GM21619 (cell line): ENCODE data around the gene CD44.

Experiments used
- ATAC-seq: cut with Tn5 transposase; IDR thresholded peaks from one replicate; pipeline ENCODE4 v1.9.1; 2021; ENCODE audit not compliant: unreplicated experiment

The CD44 gene

GRCh38 chr11:35136311-35136710, 2.7 kb upstream of the CD44 start:
- no peak for ATAC-seq

DNA sequence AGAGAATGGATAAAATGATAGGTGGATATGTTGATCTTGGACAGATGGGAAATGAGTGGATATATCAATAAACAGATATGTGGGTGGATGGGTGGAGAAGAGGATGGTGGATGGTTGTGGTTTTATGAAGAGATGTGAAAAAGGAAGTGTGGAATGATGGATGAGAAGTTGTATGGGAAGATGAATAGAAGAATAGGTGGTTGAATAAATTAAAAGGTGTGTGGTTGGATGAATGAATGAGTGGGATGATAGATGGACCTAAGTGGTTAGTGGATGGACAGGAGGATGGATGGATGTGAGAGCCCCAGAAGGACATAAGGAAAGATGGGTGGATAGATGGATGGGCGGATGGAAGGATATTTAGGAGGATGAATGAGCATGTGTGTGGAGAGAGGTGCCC, 913 bp upstream of the CD44 start:
- no peak for ATAC-seq

DNA sequence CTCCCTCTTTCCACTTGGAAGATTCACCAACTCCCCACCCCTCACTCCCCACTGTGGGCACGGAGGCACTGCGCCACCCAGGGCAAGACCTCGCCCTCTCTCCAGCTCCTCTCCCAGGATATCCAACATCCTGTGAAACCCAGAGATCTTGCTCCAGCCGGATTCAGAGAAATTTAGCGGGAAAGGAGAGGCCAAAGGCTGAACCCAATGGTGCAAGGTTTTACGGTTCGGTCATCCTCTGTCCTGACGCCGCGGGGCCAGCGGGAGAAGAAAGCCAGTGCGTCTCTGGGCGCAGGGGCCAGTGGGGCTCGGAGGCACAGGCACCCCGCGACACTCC, 397 bp upstream of the CD44 start:
- ATAC-seq, result no peak

GRCh38 chr11:35139722-35140282, 831 bp downstream of the CD44 start:
- ATAC-seq, result no peak

DNA sequence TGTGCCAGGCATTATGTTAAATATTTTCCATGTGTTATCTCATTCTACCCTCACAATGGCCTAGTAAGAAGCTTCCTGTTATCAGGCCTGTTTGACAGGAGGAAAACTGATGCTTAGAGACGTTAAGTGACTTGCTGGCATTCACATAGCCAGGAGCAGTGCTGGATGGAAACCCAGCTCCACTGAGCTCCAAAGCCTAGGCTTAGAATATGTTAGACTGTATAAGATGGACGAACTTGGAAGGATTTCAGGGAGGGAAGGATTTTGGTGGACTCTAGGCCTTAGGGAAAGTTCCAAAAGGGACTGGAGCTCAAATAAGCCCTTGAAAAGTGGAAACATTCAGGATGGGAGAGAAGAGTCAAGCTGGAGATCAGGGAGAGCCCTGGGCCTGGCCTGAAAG, 2.1 kb downstream of the CD44 start:
- ATAC-seq, result no peak

- ATAC-seq, result no peak
Measured at GRCh38 chr11:35141571-35141971, 2.6 kb downstream of the CD44 start.

- ATAC-seq, result no peak
Measured at GRCh38 chr11:35142481-35143075, 3.6 kb downstream of the CD44 start.

GRCh38 chr11:35143297-35144135, 4.5 kb downstream of the CD44 start:
- no peak for ATAC-seq

GRCh38 chr11:35144136-35144741, 5.3 kb downstream of the CD44 start:
- peak; percentile 46 for ATAC-seq

DNA sequence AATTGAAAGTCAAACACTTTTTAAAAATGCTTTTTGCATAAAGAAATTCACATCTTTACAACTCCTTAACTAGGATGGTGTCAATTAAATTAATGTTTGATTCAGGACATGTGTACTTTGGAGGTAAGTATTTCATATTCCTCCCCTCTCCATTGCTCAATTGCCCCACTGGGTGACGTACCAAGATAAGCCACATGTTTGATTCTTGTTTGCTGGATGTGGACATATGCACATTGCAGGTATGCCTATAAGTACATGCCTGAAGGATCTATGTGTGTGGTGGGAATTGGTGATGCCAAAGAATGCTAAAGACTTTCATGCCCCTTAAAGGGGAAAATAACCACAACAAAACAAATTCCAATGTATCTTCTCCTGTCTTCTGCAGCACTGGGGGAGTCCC, 5.8 kb downstream of the CD44 start:
- ATAC-seq, result no peak

DNA sequence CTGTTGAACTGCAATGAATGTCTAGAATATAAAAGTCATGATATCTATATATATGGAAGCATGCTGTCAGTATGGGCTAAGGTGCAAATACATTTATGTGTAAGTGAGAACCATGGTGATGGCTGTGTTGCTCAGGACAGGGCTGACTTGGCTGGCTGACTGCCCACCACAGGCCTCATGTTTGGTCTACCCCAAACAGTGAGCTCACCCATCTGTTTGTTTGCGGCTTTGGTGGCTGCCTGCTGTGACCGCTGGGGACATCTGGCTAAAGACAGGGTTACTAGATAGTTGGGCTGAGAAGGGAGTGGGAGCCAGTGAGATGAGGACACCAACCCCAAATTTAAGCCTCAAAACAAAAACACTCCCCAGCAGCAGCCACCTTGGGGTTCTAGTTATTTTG, 6.3 kb downstream of the CD44 start:
- ATAC-seq, result peak; percentile 42

DNA sequence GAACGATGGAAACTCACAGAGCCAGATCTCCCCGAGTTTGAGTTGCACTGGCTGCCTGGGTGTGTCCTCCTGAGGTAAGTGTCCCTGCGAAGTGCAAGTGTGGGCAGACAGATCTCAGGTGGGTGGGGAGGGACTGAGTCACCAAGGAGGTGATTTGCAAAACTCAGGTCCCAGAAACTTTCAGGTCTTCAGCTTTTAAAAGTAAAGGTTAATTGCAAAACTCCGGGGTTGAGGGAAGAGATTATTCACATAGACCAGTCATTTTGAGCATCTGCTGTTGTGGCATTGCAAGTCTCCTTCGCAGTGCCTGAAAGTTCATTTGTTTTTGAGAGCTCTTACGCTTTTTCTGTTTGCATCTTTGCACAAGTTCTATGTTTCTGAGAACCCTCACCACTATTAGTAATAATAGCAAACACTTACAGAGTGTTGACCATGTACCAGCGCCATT, 7.1 kb downstream of the CD44 start:
- ATAC-seq, result peak; percentile 29

DNA sequence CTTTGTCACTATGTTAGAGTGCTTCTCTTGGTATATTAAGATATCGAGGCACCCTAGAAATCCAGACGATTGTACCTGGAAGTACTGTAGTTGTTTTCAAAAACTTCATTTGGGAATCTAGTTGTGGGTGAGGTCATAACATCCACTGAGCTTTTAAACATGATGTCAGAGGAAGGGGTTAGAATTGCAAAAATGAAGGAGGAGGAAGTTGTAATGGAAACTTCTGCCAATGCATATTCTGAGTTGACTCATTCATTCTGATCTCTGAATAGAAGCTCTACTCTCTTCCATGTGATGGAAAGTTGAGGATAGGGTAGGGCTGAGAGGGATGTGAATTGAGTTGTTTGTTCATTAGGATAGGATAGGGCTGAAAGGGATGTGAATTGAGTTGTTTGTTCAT, 7.7 kb downstream of the CD44 start:
- ATAC-seq, result no peak

DNA sequence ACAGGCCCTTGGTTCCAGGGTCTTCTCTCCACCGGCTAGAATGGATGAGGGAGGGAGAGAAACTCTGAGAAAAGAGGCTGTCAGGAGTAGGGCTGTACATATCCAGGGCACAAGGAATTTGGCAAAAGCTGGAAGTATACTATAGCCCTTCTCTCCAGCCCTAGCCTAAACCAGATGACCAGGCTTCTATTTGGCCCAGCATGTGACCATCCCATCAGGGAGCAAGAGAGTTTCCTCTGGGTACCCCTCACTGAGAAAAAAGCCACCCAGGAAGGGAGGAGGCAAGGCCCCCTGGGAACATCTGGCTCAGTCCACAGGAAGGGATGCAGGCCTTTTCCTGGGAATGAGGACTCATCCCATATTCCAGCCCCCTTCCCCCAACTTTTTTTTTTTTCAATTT, 8.3 kb downstream of the CD44 start:
- no peak for ATAC-seq

- no peak for ATAC-seq
Measured at GRCh38 chr11:35148163-35148837, 9.3 kb downstream of the CD44 start.

DNA sequence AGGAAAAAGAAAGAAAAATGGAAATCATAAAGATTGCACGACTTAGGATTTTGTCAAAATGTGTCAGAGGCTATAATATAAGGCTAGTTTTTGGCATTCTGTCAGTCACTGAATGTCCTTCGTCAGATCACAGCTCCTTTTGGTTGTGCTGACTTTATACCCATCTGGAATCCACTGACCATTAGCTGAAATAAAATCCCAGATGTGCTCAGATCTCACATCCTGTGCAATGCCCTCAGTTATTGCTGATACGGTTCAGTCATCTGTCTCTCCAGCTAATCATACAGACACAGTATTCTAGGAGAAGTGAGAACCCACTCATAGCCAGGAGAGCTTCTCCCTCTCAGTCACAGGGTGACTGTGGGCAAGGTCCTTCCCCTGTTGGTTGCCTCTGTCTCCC, 11.5 kb downstream of the CD44 start:
- no peak for ATAC-seq

GRCh38 chr11:35151241-35151640, 12.3 kb downstream of the CD44 start:
- no peak for ATAC-seq

GRCh38 chr11:35151683-35152280, 12.8 kb downstream of the CD44 start:
- no peak for ATAC-seq

- ATAC-seq, result no peak
Measured at GRCh38 chr11:35152575-35152974, 13.6 kb downstream of the CD44 start.

DNA sequence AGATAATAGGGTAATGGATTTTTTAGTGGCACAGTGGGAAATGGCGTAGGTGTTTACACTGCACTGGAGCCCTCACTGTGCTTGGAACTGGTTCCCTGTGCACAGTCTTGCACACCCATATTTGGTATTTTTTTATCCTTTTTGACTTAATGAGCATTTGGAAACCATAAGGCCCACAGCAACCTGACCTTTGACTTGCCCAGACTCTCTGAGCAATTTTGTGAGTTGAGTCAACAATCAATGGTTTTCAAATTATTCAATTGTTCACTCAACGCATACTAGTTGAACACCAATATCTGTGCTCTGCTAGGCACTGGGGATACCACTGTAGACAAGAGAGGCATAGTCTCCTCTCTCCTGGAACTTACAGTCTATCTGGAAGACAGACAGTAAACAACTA, 14.3 kb downstream of the CD44 start:
- no peak for ATAC-seq

GRCh38 chr11:35154952-35155351, 16.0 kb downstream of the CD44 start:
- ATAC-seq, result no peak
